Measurements from ENCODE around the gene DMC1.

Gene DMC1

GRCh38 chr22:38485783-38486182, 84.2 kb downstream of the DMC1 start:
- Histone ChIP-seq H3K4ac (ENCODE audit: low read depth in 1 of 2, low read length in 2 of 2) (no peak overlapping the region), H3K79me1 (replicated peaks; ENCODE audit: low read length, poor library complexity, severe bottlenecking) (peaks cover 14% of the 10 kb centered on the region), H3K4me2 (ENCODE audit: low read length, poor library complexity, severe bottlenecking) (no peak overlapping the region), H3K4me3 (ENCODE audit: insufficient read depth in 1 of 2, low read depth in 1 of 2, low read length in 2 of 2) (no peak overlapping the region), H2BK12ac (ENCODE audit: low read length in 2 of 2) (no peak overlapping the region), H3K9ac (ENCODE audit: low read length) (peak overlapping the region; percentile 6), H3K9me3 (ENCODE audit: control insufficient read depth, low read length) (no peaks in the 10 kb centered on the region), H2BK5ac (ENCODE audit: low read depth, low read length, poor library complexity, severe bottlenecking) (no peak overlapping the region), H3K23ac (ENCODE audit: low read length in 2 of 2) (peak overlapping the region in 1 of 2 experiments; percentile 1), H3K4me1 (ENCODE audit: control insufficient read depth, insufficient read depth, low read depth, low read length) (peaks cover 3% of the 10 kb centered on the region), H3K18ac (ENCODE audit: low read depth in 1 of 2, low read length in 2 of 2) (peak overlapping the region in 1 of 2 experiments; percentile 35), H2AFZ (ENCODE audit: low read depth, low read length) (no peak overlapping the region), H3K27ac (ENCODE audit: low read length, poor library complexity, severe bottlenecking) (no peak overlapping the region), H2BK120ac (ENCODE audit: low read depth, low read length) (no peak overlapping the region), H3K14ac (ENCODE audit: low read length in 2 of 2) (no peak overlapping the region), H2AK5ac (ENCODE audit: low read length, severe bottlenecking) (no peak overlapping the region), H4K91ac (ENCODE audit: low read length) (no peak overlapping the region), H3K27me3 (ENCODE audit: control insufficient read depth in 1 of 2, insufficient read depth in 1 of 2, low read length in 2 of 2) (no peaks in the 10 kb centered on the region), H2BK15ac (ENCODE audit: low read depth, poor library complexity, severe bottlenecking) (no peak overlapping the region), H4K8ac (ENCODE audit: low read length) (no peak overlapping the region), H3K36me3 (ENCODE audit: control insufficient read depth in 1 of 2, insufficient read depth in 2 of 2, low read depth in 1 of 2, low read length in 2 of 2) (peaks cover 41 to 98% of the 10 kb centered on the region in 2 experiments)
- DNase-seq = no peak
- 88% methylated on average over 5 of the region's 5 CpGs for WGBS

GRCh38 chr22:38484244-38484643, 85.7 kb downstream of the DMC1 start:
- H2AK5ac ChIP-seq (ENCODE audit: low read length, severe bottlenecking) = no peak overlapping the region
- H3K14ac ChIP-seq (ENCODE audit: low read length in 2 of 2) = no peak overlapping the region
- no peak overlapping the region for H3K4ac ChIP-seq (ENCODE audit: low read depth in 1 of 2, low read length in 2 of 2)
- H3K4me2 ChIP-seq (ENCODE audit: low read length, poor library complexity, severe bottlenecking) = no peak overlapping the region
- H3K9me3 ChIP-seq (ENCODE audit: control insufficient read depth, low read length) = no peaks in the 10 kb centered on the region
- peaks cover 3% of the 10 kb centered on the region for H3K4me1 ChIP-seq (ENCODE audit: control insufficient read depth, insufficient read depth, low read depth, low read length)
- H2BK120ac ChIP-seq (ENCODE audit: low read depth, low read length) = no peak overlapping the region
- no peak overlapping the region for H3K23ac ChIP-seq (ENCODE audit: low read length in 2 of 2)
- H4K8ac ChIP-seq (ENCODE audit: low read length) = no peak overlapping the region
- no peak overlapping the region for H3K4me3 ChIP-seq (ENCODE audit: insufficient read depth in 1 of 2, low read depth in 1 of 2, low read length in 2 of 2)
- H3K27ac ChIP-seq (ENCODE audit: low read length, poor library complexity, severe bottlenecking) = no peak overlapping the region
- H3K79me1 ChIP-seq (replicated peaks; ENCODE audit: low read length, poor library complexity, severe bottlenecking) = peaks cover 8% of the 10 kb centered on the region
- no peak overlapping the region for H3K9ac ChIP-seq (ENCODE audit: low read length)
- H3K18ac ChIP-seq (ENCODE audit: low read depth in 1 of 2, low read length in 2 of 2) = no peak overlapping the region
- no peak overlapping the region for H2BK5ac ChIP-seq (ENCODE audit: low read depth, low read length, poor library complexity, severe bottlenecking)
- H2BK15ac ChIP-seq (ENCODE audit: low read depth, poor library complexity, severe bottlenecking) = no peak overlapping the region
- no peak overlapping the region for H2BK12ac ChIP-seq (ENCODE audit: low read length in 2 of 2)
- WGBS = 88% methylated on average over 1 of the region's 1 CpG
- no peak for DNase-seq
- no peak overlapping the region for H2AFZ ChIP-seq (ENCODE audit: low read depth, low read length)
- H4K91ac ChIP-seq (ENCODE audit: low read length) = no peak overlapping the region
- H3K27me3 ChIP-seq (ENCODE audit: control insufficient read depth in 1 of 2, insufficient read depth in 1 of 2, low read length in 2 of 2) = no peaks in the 10 kb centered on the region
- H3K36me3 ChIP-seq (ENCODE audit: control insufficient read depth in 1 of 2, insufficient read depth in 2 of 2, low read depth in 1 of 2, low read length in 2 of 2) = peaks cover 31 to 96% of the 10 kb centered on the region in 2 experiments

DNA sequence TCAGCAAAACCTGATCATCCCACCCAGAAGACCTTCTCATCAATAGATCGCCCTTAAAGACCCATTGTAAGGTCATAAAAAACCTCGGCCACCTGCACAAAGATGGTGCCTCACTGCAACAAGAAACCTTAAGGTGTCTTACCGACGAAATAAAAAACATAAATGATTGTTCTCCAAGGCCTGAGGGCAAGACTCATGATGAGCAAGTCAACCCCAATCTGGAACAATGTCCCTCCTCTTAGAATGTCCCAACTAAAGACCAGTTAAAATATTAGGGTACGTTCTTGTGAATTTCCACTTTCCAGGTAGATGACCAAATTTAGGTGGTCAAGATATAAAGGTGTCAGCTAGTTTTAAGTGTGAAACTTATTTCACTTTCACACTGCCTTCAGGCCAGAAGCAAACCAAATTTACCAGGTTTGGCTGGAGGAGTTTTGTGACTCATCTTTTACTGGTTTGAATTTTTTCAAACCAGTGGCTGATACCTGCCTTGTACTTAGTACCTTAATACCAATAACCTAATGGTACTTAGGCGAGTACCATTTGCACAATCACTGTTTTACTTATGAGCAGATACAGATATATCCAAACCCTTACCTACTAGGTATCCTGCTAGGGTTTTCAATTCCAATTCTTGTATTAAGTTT, 87.2 kb downstream of the DMC1 start:
- Histone ChIP-seq H3K4me2 (ENCODE audit: low read length, poor library complexity, severe bottlenecking) (no peak overlapping the region), H3K4me1 (ENCODE audit: control insufficient read depth, insufficient read depth, low read depth, low read length) (peaks cover 5% of the 10 kb centered on the region), H3K23ac (ENCODE audit: low read length in 2 of 2) (no peak overlapping the region), H2AK5ac (ENCODE audit: low read length, severe bottlenecking) (no peak overlapping the region), H2BK5ac (ENCODE audit: low read depth, low read length, poor library complexity, severe bottlenecking) (no peak overlapping the region), H3K27me3 (ENCODE audit: control insufficient read depth in 1 of 2, insufficient read depth in 1 of 2, low read length in 2 of 2) (no peaks in the 10 kb centered on the region), H2BK12ac (ENCODE audit: low read length in 2 of 2) (no peak overlapping the region), H3K36me3 (ENCODE audit: control insufficient read depth in 1 of 2, insufficient read depth in 2 of 2, low read depth in 1 of 2, low read length in 2 of 2) (peaks cover 26 to 90% of the 10 kb centered on the region in 2 experiments), H4K8ac (ENCODE audit: low read length) (no peak overlapping the region), H3K9me3 (ENCODE audit: control insufficient read depth, low read length) (no peaks in the 10 kb centered on the region), H3K27ac (ENCODE audit: low read length, poor library complexity, severe bottlenecking) (no peak overlapping the region), H3K4me3 (ENCODE audit: insufficient read depth in 1 of 2, low read depth in 1 of 2, low read length in 2 of 2) (no peak overlapping the region), H2AFZ (ENCODE audit: low read depth, low read length) (no peak overlapping the region), H3K4ac (ENCODE audit: low read depth in 1 of 2, low read length in 2 of 2) (no peak overlapping the region), H3K9ac (ENCODE audit: low read length) (no peak overlapping the region), H2BK15ac (ENCODE audit: low read depth, poor library complexity, severe bottlenecking) (no peak overlapping the region), H3K18ac (ENCODE audit: low read depth in 1 of 2, low read length in 2 of 2) (no peak overlapping the region), H4K91ac (ENCODE audit: low read length) (no peak overlapping the region), H3K14ac (ENCODE audit: low read length in 2 of 2) (no peak overlapping the region), H2BK120ac (ENCODE audit: low read depth, low read length) (no peak overlapping the region), H3K79me1 (replicated peaks; ENCODE audit: low read length, poor library complexity, severe bottlenecking) (peaks cover 8% of the 10 kb centered on the region)
- 97% methylated on average over 5 of the region's 6 CpGs for WGBS
- no peak for DNase-seq

GRCh38 chr22:38481871-38482332, 88.1 kb downstream of the DMC1 start:
- no peak overlapping the region for H3K27ac ChIP-seq (ENCODE audit: low read length, poor library complexity, severe bottlenecking)
- no peak overlapping the region for H2BK120ac ChIP-seq (ENCODE audit: low read depth, low read length)
- H2BK5ac ChIP-seq (ENCODE audit: low read depth, low read length, poor library complexity, severe bottlenecking) = no peak overlapping the region
- H3K23ac ChIP-seq (ENCODE audit: low read length in 2 of 2) = no peak overlapping the region
- WGBS = 87% methylated on average over 8 of the region's 8 CpGs
- no peak overlapping the region for H3K4me2 ChIP-seq (ENCODE audit: low read length, poor library complexity, severe bottlenecking)
- H2BK15ac ChIP-seq (ENCODE audit: low read depth, poor library complexity, severe bottlenecking) = no peak overlapping the region
- no peak overlapping the region for H3K9ac ChIP-seq (ENCODE audit: low read length)
- peaks cover 18 to 87% of the 10 kb centered on the region in 2 experiments for H3K36me3 ChIP-seq (ENCODE audit: control insufficient read depth in 1 of 2, insufficient read depth in 2 of 2, low read depth in 1 of 2, low read length in 2 of 2)
- H3K14ac ChIP-seq (ENCODE audit: low read length in 2 of 2) = no peak overlapping the region
- H3K9me3 ChIP-seq (ENCODE audit: control insufficient read depth, low read length) = no peaks in the 10 kb centered on the region
- no peak overlapping the region for H2AFZ ChIP-seq (ENCODE audit: low read depth, low read length)
- no peak for DNase-seq
- no peak overlapping the region for H2AK5ac ChIP-seq (ENCODE audit: low read length, severe bottlenecking)
- no peak overlapping the region for H2BK12ac ChIP-seq (ENCODE audit: low read length in 2 of 2)
- peaks cover 7% of the 10 kb centered on the region for H3K4me1 ChIP-seq (ENCODE audit: control insufficient read depth, insufficient read depth, low read depth, low read length)
- no peak overlapping the region for H3K4me3 ChIP-seq (ENCODE audit: insufficient read depth in 1 of 2, low read depth in 1 of 2, low read length in 2 of 2)
- H3K27me3 ChIP-seq (ENCODE audit: control insufficient read depth in 1 of 2, insufficient read depth in 1 of 2, low read length in 2 of 2) = no peaks in the 10 kb centered on the region
- no peak overlapping the region for H3K4ac ChIP-seq (ENCODE audit: low read depth in 1 of 2, low read length in 2 of 2)
- H3K79me1 ChIP-seq (replicated peaks; ENCODE audit: low read length, poor library complexity, severe bottlenecking) = peaks cover 9% of the 10 kb centered on the region
- no peak overlapping the region for H4K91ac ChIP-seq (ENCODE audit: low read length)
- H4K8ac ChIP-seq (ENCODE audit: low read length) = no peak overlapping the region
- no peak overlapping the region for H3K18ac ChIP-seq (ENCODE audit: low read depth in 1 of 2, low read length in 2 of 2)
